Parathyroid adenoma (tissue), 2 donors: ENCODE measurements around the gene SPOCK2.
"Not testable (repeated sequence)": the region's sequence is repeated elsewhere in the genome, so short reads cannot be mapped to it uniquely, and the experiment has no call there.

Source experiments
- H2AFZ ChIP-seq: fragments of 300-600 bp; sonication (generic); one replicate; pipeline ENCODE4 v1.7.0; 2017; ENCODE audit warnings: antibody characterized with exemption, mild to moderate bottlenecking
- H3K27ac ChIP-seq: fragments of 300-600 bp; sonication (generic); one replicate; pipeline ENCODE4 v1.7.0; 2017
- H3K27me3 ChIP-seq: fragments of 300-600 bp; sonication (generic); one replicate; pipeline ENCODE4 v1.7.0; 2017; ENCODE audit warnings: low read length; ENCODE audit not compliant: control insufficient read depth, insufficient read depth
- H3K36me3 ChIP-seq: fragments of 300-600 bp; sonication (generic); one replicate; pipeline ENCODE4 v1.7.0; 2017; ENCODE audit warnings: low read length; ENCODE audit not compliant: control insufficient read depth, insufficient read depth
- H3K4me1 ChIP-seq: fragments of 300-600 bp; sonication (generic); one replicate; pipeline ENCODE4 v1.7.0; 2017; ENCODE audit warnings: control low read depth
- H3K4me2 ChIP-seq: fragments of 300-600 bp; sonication (generic); one replicate; pipeline ENCODE4 v1.7.0; 2017; ENCODE audit warnings: low read length
- H3K4me3 ChIP-seq: fragments of 300-600 bp; sonication (generic); one replicate; pipeline ENCODE4 v1.7.0; 2017; ENCODE audit warnings: low read depth, low read length
- H3K79me2 ChIP-seq: fragments of 300-600 bp; sonication (generic); one replicate; pipeline ENCODE4 v1.7.0; 2017; ENCODE audit warnings: control low read depth
- H3K9ac ChIP-seq: fragments of 300-600 bp; sonication (generic); one replicate; pipeline ENCODE4 v1.7.0; 2017; ENCODE audit warnings: mild to moderate bottlenecking
- H3K9me3 ChIP-seq: fragments of 300-600 bp; sonication (generic); one replicate; pipeline ENCODE4 v1.7.0; 2017; ENCODE audit warnings: low read length; ENCODE audit not compliant: control insufficient read depth
- TF ChIP-seq, protein P1 (sequence below): fragments of 300-600 bp; sonication (generic); IDR thresholded peaks from one replicate; pipeline ENCODE4 v1.7.0; 2017; ENCODE audit warnings: antibody characterized with exemption, mild to moderate bottlenecking
- donor health status: primary hyperparathyroidism.

The SPOCK2 gene

DNA sequence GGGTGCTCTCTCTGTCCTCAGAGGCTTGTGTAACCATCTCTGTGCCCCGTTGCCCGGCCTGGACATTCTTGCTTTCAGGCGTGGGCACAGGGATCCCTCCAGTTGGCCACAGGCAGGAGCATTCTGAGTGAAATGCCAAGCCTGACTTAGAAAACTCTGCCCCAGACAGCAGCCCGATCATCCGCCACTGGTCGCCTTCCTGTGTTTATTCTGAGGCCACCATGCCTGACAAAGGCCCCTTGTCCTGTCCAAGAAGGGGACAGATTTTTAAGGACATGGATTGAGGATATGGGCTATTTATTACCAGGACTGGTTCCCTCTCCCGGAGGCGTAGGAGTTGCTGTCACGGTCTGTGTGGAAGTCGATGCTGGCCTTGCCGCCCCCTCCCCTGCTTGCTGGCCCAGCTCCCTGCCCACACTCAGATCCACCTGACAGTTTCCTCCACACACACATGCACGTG lies 54.3 kb downstream of the SPOCK2 start:
- H3K36me3 ChIP-seq, result no peaks in the 10 kb centered on the region
- H3K27ac ChIP-seq, result no peak overlapping the region
- no peaks in the 10 kb centered on the region for H3K27me3 ChIP-seq
- H3K9ac ChIP-seq, result no peak overlapping the region
- no peak overlapping the region for H2AFZ ChIP-seq
- TF ChIP-seq, protein P1, sequence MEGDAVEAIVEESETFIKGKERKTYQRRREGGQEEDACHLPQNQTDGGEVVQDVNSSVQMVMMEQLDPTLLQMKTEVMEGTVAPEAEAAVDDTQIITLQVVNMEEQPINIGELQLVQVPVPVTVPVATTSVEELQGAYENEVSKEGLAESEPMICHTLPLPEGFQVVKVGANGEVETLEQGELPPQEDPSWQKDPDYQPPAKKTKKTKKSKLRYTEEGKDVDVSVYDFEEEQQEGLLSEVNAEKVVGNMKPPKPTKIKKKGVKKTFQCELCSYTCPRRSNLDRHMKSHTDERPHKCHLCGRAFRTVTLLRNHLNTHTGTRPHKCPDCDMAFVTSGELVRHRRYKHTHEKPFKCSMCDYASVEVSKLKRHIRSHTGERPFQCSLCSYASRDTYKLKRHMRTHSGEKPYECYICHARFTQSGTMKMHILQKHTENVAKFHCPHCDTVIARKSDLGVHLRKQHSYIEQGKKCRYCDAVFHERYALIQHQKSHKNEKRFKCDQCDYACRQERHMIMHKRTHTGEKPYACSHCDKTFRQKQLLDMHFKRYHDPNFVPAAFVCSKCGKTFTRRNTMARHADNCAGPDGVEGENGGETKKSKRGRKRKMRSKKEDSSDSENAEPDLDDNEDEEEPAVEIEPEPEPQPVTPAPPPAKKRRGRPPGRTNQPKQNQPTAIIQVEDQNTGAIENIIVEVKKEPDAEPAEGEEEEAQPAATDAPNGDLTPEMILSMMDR, result no peak
- no peaks in the 10 kb centered on the region for H3K79me2 ChIP-seq
- no peak overlapping the region for H3K4me3 ChIP-seq
- no peaks in the 10 kb centered on the region for H3K9me3 ChIP-seq
- H3K4me2 ChIP-seq, result no peak overlapping the region
- no peaks in the 10 kb centered on the region for H3K4me1 ChIP-seq

DNA sequence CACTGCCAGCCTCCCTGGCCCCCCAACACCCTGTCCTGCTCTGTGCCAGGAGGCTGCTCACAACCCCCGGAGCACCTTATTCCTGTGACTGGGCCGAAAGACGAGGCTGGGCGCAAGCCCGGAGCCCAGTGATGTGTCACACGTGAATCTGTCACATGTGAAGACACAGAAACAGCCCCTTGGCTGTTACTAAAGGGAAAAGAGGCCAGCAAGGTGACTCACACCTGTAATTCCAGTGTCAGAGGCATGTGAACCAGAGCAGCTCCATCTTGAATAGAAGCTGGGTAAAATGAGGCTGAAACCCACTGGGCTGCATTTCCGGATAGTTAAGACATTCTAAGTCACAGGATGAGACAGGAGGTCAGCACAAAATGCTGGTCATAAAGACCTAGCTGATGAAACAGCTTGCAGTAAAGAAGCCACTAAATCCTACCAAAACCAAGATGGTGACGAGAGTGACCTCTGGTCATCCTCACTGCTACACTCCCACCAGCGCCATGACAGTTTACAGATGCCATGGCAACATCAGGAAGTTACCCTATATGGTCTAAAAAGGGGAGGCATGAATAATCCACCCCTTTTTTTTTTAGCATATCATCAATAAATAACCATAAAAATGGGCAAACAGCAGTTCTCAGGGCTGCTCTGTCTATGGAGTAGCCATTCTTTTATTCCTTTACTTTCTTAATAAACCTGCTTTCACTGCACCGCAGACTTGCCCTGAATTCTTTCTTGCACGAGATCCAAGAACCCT lies 55.8 kb downstream of the SPOCK2 start:
- not testable (repeated sequence) for H3K36me3 ChIP-seq, H3K4me3 ChIP-seq, H3K9ac ChIP-seq, H3K4me2 ChIP-seq, H3K4me1 ChIP-seq, H2AFZ ChIP-seq, H3K27me3 ChIP-seq, H3K9me3 ChIP-seq, H3K79me2 ChIP-seq, H3K27ac ChIP-seq

DNA sequence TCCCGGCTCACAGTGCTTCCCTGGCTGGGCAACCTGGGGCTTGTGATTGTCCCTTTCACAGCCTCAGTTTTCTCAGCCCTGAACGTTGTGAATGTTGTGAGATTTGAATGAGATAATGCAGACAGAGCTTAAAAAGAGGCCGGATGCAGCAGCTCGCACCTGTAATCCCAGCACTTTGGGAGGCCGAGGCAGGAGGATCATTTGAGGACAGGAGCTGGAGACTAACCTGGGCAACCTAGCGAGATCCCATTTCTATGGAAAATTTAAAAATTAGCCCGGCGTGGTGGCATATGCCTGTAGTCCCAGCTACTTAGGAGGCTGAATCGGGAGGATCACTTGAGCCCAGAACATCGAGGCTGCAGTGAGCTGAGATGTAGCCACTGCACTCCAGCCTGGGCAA lies 56.6 kb downstream of the SPOCK2 start:
- no peak overlapping the region for H3K9ac ChIP-seq
- H3K4me3 ChIP-seq, result no peak overlapping the region
- H3K4me2 ChIP-seq, result no peak overlapping the region
- no peaks in the 10 kb centered on the region for H3K36me3 ChIP-seq
- no peaks in the 10 kb centered on the region for H3K9me3 ChIP-seq
- H3K4me1 ChIP-seq, result no peaks in the 10 kb centered on the region
- H3K27ac ChIP-seq, result no peak overlapping the region
- TF ChIP-seq, protein P1, result no peak
- no peaks in the 10 kb centered on the region for H3K79me2 ChIP-seq
- H2AFZ ChIP-seq, result no peak overlapping the region
- no peaks in the 10 kb centered on the region for H3K27me3 ChIP-seq

DNA sequence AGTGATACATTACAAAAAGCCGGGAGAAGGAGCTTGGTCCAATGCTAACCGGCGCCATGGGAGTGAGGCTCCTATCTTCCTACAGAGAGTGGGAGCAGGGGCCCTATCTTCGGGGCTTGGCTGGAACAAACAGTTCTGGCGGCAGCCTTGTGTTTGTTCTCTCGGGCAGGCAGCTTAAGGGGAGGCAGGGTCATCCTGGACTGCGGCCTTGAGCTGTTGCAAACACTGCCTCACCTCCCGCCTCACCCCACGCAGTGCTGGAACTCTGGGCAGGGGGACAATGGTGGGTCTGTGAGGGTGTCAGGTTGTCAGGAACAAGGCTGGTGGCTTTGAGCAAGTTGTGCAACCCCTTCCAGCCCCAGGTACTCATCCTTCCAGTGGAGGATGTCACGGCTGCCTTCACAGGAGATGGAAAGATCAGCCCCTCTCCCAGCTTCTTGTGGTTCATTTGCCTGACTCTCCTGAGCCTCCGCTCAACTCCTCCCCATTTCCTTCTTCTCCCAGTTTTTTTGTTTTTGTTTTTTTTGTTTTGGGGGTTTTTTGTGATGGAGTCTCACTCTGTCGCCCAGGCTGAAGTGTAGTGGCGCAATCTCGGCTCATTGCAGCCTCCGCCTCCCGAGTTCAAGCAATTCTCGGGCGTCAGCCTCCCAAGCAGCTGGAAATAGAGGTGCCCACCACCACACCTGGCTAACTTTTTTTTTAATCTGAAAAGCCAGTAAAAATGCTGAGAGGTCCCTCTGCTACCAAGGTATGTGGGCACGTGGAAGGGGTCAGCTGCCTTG lies 57.4 kb downstream of the SPOCK2 start:
- Histone ChIP-seq H3K79me2 (no peaks in the 10 kb centered on the region), H3K4me1 (no peaks in the 10 kb centered on the region), H2AFZ (no peak overlapping the region), H3K27ac (no peak overlapping the region), H3K36me3 (no peaks in the 10 kb centered on the region), H3K4me3 (no peak overlapping the region), H3K9me3 (no peaks in the 10 kb centered on the region), H3K4me2 (no peak overlapping the region), H3K27me3 (no peaks in the 10 kb centered on the region), H3K9ac (no peak overlapping the region)
- TF ChIP-seq, protein P1, result no peak

DNA sequence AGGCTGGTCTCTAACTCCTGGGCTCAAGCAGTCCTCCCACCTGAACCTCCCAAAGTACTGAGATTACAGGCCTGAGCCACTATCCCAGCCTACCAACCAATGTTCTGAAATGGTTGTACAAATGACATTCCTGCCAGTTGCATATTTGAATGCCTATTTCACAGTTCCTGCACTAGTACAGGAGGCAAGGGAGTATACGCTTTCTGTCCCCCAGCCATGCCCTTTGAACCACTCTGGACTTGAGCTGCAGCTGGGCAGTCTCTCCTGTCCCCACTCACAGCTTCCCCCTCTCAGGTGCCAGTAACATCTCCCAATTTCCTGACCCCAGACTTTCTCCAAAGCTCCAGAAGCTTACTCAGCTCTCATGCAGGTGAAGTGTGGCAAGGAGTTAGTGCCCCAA lies 58.9 kb downstream of the SPOCK2 start:
- Histone ChIP-seq H3K27ac (no peak overlapping the region), H3K9ac (no peak overlapping the region), H3K36me3 (no peaks in the 10 kb centered on the region), H3K4me2 (no peak overlapping the region), H3K4me1 (no peaks in the 10 kb centered on the region), H3K9me3 (no peaks in the 10 kb centered on the region), H3K27me3 (no peaks in the 10 kb centered on the region), H3K4me3 (no peak overlapping the region), H3K79me2 (no peaks in the 10 kb centered on the region), H2AFZ (no peak overlapping the region)
- TF ChIP-seq, protein P1, result no peak
